K562 (cell line): ENCODE results near the gene CNKSR2. TPM values are rescaled to one million over a fixed set of nuclear protein-coding genes. Genes with fewer than 3 reads are reported as not detected.

ENCODE experiments used
- ATAC-seq: fragments of 200-7000 bp; cut with Tn5 transposase; 3 replicates; pipeline ENCODE4 v1.9.1; 2020; ENCODE audit warnings: moderate library complexity
- BruUV-seq: library from RNA; stranded (reverse); fragments of 400-500 nt; replicated peaks from 2 replicates; lab custom pipeline; 2021; lab: Mats Ljungman, UMichigan
- CTCF ChIA-PET: fragments of 300-600 bp; formaldehyde crosslinking; extraction: SDS; loops from one replicate; lab custom pipeline; 2021; ENCODE audit warnings: low intra/inter-chr PET ratio; lab: Yijun Ruan, JAX
- POLR2A ChIA-PET: fragments of 300-600, 350-650 bp; sonication (Branson Sonifier 250); formaldehyde crosslinking; extraction: SDS; loops from one replicate; lab custom pipeline; 2021; ENCODE audit warnings: antibody characterized with exemption, inconsistent platforms; lab: Yijun Ruan, JAX
- DNase-seq, 4 experiments: peaks; one replicate each; pipeline versions ENCODE4 v3.0.0 to v3.0.0-alpha.2; 2011 to 2018; ENCODE audit warnings: low spot score in 3 of 4, mixed read lengths in 3 of 4; ENCODE audit errors: extremely low read depth in 1 of 4
- FAIRE-seq: peaks from 2 replicates; lab custom pipeline; 2011; peaks lifted over from hg19 to GRCh38; lab: Jason Lieb, UNC
- H2AFZ ChIP-seq: 2 replicates; pipeline ENCODE4 v1.6.0; 2011; ENCODE audit warnings: low read depth, low read length, control low read depth, inconsistent platforms
- H3K27ac ChIP-seq: fragments of 200-600 bp; 3 replicates; pipeline ENCODE4 v1.8.0; 2011; ENCODE audit warnings: low read depth, mild to moderate bottlenecking, control low read depth, inconsistent platforms, low read length, moderate library complexity, mixed read lengths; ENCODE audit errors: extremely low read depth
- H3K27me3 ChIP-seq, 2 experiments: fragments of 300-600 bp in 1 of 2; 2 replicates in 1 of 2; 3 replicates in 1 of 2; pipeline versions ENCODE4 v1.6.0 to v1.8.0; 2011; ENCODE audit warnings: inconsistent platforms in 2 of 2, low read length in 2 of 2, mild to moderate bottlenecking in 1 of 2, mixed read lengths in 1 of 2, moderate library complexity in 1 of 2; ENCODE audit not compliant: control insufficient read depth in 2 of 2, insufficient read depth in 2 of 2
- H3K36me3 ChIP-seq: fragments of 300-600 bp; 3 replicates; pipeline ENCODE4 v1.8.0; 2011; ENCODE audit warnings: mild to moderate bottlenecking, low read length, inconsistent platforms; ENCODE audit not compliant: control insufficient read depth, insufficient read depth
- H3K4me1 ChIP-seq, 2 experiments: fragments of 200-600 bp in 1 of 2; replicated peaks in 1 of 2; 2 replicates in 1 of 2; 3 replicates in 1 of 2; pipeline versions ENCODE4 v1.5.1 to v1.8.0; 2011; ENCODE audit warnings: inconsistent platforms in 2 of 2, low read length in 2 of 2, mild to moderate bottlenecking in 1 of 2, mixed read lengths in 1 of 2, moderate library complexity in 1 of 2; ENCODE audit not compliant: control insufficient read depth in 2 of 2, insufficient read depth in 2 of 2
- H3K4me2 ChIP-seq: 2 replicates; pipeline ENCODE4 v1.6.1; 2011; ENCODE audit warnings: low read length, control low read depth, inconsistent platforms, mixed read lengths; ENCODE audit not compliant: insufficient read depth
- H3K4me3 ChIP-seq: fragments of 200-600 bp; sonication (generic), shearing (Covaris generic); 2 replicates; pipeline ENCODE4 v1.5.1; 2016; ENCODE audit warnings: control low read depth, inconsistent platforms
- H3K79me2 ChIP-seq: fragments of 200-600 bp; 3 replicates; pipeline ENCODE4 v1.8.0; 2011; ENCODE audit warnings: low read length, inconsistent platforms; ENCODE audit not compliant: control insufficient read depth, insufficient read depth
- H3K9ac ChIP-seq, 2 experiments: 2 replicates each; pipeline versions ENCODE4 v1.6.0 to v1.6.1; 2011; ENCODE audit warnings: low read depth in 2 of 2, low read length in 2 of 2, control low read depth in 1 of 2, inconsistent platforms in 1 of 2, mild to moderate bottlenecking in 1 of 2, mixed read lengths in 1 of 2; ENCODE audit not compliant: insufficient read depth in 1 of 2
- H3K9me1 ChIP-seq: one replicate; pipeline ENCODE4 v1.6.0; 2011; ENCODE audit warnings: inconsistent platforms, mild to moderate bottlenecking, low read length, moderate library complexity; ENCODE audit not compliant: control insufficient read depth, insufficient read depth
- H3K9me3 ChIP-seq: replicated peaks from 2 replicates; pipeline ENCODE4 v1.5.1; 2011; ENCODE audit warnings: low read depth, low read length, inconsistent platforms; ENCODE audit not compliant: control insufficient read depth, insufficient read depth
- H4K20me1 ChIP-seq: replicated peaks from 2 replicates; pipeline ENCODE4 v1.6.1; 2011; ENCODE audit warnings: low read length, inconsistent platforms, mixed read lengths; ENCODE audit not compliant: control insufficient read depth, insufficient read depth
- C11orf30 ChIP-seq: fragments of 450-650 bp; IDR thresholded peaks from 2 replicates; pipeline ENCODE4 v1.6.1; 2016; ENCODE audit warnings: low read depth, mild to moderate bottlenecking
- MBD2 ChIP-seq: sonication (generic); IDR thresholded peaks from 2 replicates; pipeline ENCODE4 v1.6.1; 2016; ENCODE audit warnings: low read depth, borderline replicate concordance
- MIER1 ChIP-seq: fragments of 450-650 bp; IDR thresholded peaks from 2 replicates; pipeline ENCODE4 v1.6.1; 2016; ENCODE audit warnings: antibody characterized with exemption, mild to moderate bottlenecking, low read depth
- NUFIP1 ChIP-seq: fragments of 450-650 bp; IDR thresholded peaks from 2 replicates; pipeline ENCODE4 v1.6.1; 2018; ENCODE audit not compliant: partially characterized antibody
- PPARD ChIP-seq: fragments of 250-450 bp; sonication (Bioruptor Pico); IDR thresholded peaks from 2 replicates; pipeline ENCODE4 v1.8.0; 2022; ENCODE audit warnings: inconsistent platforms, mild to moderate bottlenecking, moderate library complexity
- PRMT5 ChIP-seq: sonication (generic); formaldehyde crosslinking; IDR thresholded peaks from 2 replicates; pipeline ENCODE4 v1.5.0; 2020; ENCODE audit warnings: missing genetic modification reagents
- SAP30 ChIP-seq: fragments of 200-600 bp; sonication (generic); IDR thresholded peaks from 2 replicates; pipeline ENCODE4 v1.6.1; 2012; ENCODE audit warnings: borderline replicate concordance, low read depth, mild to moderate bottlenecking, moderate library complexity, low read length, control low read depth, inconsistent platforms; ENCODE audit not compliant: insufficient read depth, poor library complexity, severe bottlenecking
- SMAD3 ChIP-seq: fragments of 450-650 bp; formaldehyde crosslinking; conservative IDR thresholded peaks from 2 replicates; pipeline ENCODE4 v1.4.0; 2020; ENCODE audit warnings: mild to moderate bottlenecking
- TRIM28 ChIP-seq: fragments of 450-650 bp; IDR thresholded peaks from 2 replicates; pipeline ENCODE4 v1.6.1; 2017
- TSHZ1 ChIP-seq: fragments of 250-450 bp; sonication (Bioruptor Pico); IDR thresholded peaks from 2 replicates; pipeline ENCODE4 v1.4.0; 2020; ENCODE audit warnings: mild to moderate bottlenecking, moderate library complexity
- ZNF174 ChIP-seq: fragments of 250-450 bp; sonication (Bioruptor Pico); IDR thresholded peaks from 2 replicates; pipeline ENCODE4 v1.4.0; 2020; ENCODE audit warnings: mild to moderate bottlenecking
- ZNF830 ChIP-seq: fragments of 250-450 bp; sonication (Bioruptor Pico); IDR thresholded peaks from 2 replicates; pipeline ENCODE4 v1.5.0; 2021; ENCODE audit warnings: mild to moderate bottlenecking
- WGBS: fragments of 100-300 bp; shearing (Covaris generic); methylation state at CpG from one replicate; pipeline ENCODE4 v1.1.6; 2016; ENCODE audit warnings: low coverage, mixed read lengths; ENCODE audit not compliant: insufficient coverage; ENCODE audit errors: missing lambda C conversion rate; 5-methylcytosine and 5-hydroxymethylcytosine counted together
- in situ Hi-C: fragments of 300-500 bp; cut with MboI; formaldehyde crosslinking; loops from 4 replicates; pipeline ENCODE4 v1.15.0; 2018; ENCODE audit warnings: inconsistent platforms, mixed read lengths
- intact Hi-C: fragments of 100-400 bp; cut with micrococcal nuclease; formaldehyde crosslinking; loops from 2 replicates; pipeline ENCODE4 v1.14.2; 2022
- polyA plus RNA-seq, 8 experiments: library from polyadenylated mRNA; depleted of rRNA in 4 of 8; stranded (reverse) in 5 of 8; unstranded in 3 of 8; fragments of >200 nt; fragmentation: Nextera tagmentation in 2 of 8; fragmentation: Illumina TruSeq in 1 of 8; extraction: Ambion mirVana in 2 of 8; extraction: Trizol in 1 of 8; gene quantifications; 2 replicates each; pipeline versions ENCODE4 v1.2.1 to v1.2.3, GENCODE V29; 2011 to 2014; ENCODE audit warnings: inconsistent platforms in 1 of 8, missing spikeins in 1 of 8
- total RNA-seq, 7 experiments: library from RNA; depleted of rRNA in 6 of 7; stranded (reverse); fragments of >200 nt in 6 of 7; fragmentation: Illumina TruSeq in 2 of 7; extraction: Trizol in 2 of 7; gene quantifications; 2 replicates each; pipeline versions ENCODE4 v1.2.1 to v1.2.3, GENCODE V29; 2011 to 2021; ENCODE audit warnings: low replicate concordance in 1 of 7
- TF ChIP-seq, protein P1 (sequence below): fragments of 450-650 bp; IDR thresholded peaks from 2 replicates; pipeline ENCODE4 v1.6.1; 2018; ENCODE audit warnings: mild to moderate bottlenecking, low read depth; ENCODE audit not compliant: partially characterized antibody
- TF ChIP-seq, protein P2 (sequence below): sonication (generic); formaldehyde crosslinking; IDR thresholded peaks from 2 replicates; pipeline ENCODE4 v1.8.0; 2022; ENCODE audit warnings: mild to moderate bottlenecking, missing genetic modification reagents

Gene CNKSR2
- total and polyA plus RNA-seq, 9 of the 15 experiments (the other 6 are each of a cell fraction or from before 2014, with no cell fraction given): not detected

- Histone ChIP-seq H3K27ac (no peak overlapping the region), H3K9me3 (no peaks in the 10 kb centered on the region), H4K20me1 (no peaks in the 10 kb centered on the region), H3K9ac (no peak overlapping the region), H3K27me3 (no peaks in the 10 kb centered on the region), H3K4me3 (no peak overlapping the region), H3K4me2 (no peak overlapping the region), H3K36me3 (no peaks in the 10 kb centered on the region), H3K4me1 (no peaks in the 10 kb centered on the region), H3K9me1 (no peaks in the 10 kb centered on the region), H3K79me2 (no peaks in the 10 kb centered on the region), H2AFZ (no peak overlapping the region)
- 0% methylated on average over 4 of the region's 5 CpGs for WGBS
- BruUV-seq: no TSS peak
- in situ Hi-C loops (no loop called here), intact Hi-C loops (no loop called here)
- CTCF ChIA-PET: no interaction called here
- ATAC-seq (no peak), FAIRE-seq (no peak), DNase-seq (no peak)
- POLR2A ChIA-PET: no interaction called here
- TF ChIP-seq MIER1 (no peak), MBD2 (no peak), TRIM28 (no peak), ZNF830 (no peak), PRMT5 (CRISPR knock-in tag) (no peak), C11orf30 (no peak), SAP30 (no peak), TSHZ1 (CRISPR knock-in tag) (no peak), PPARD (CRISPR knock-in tag) (no peak), SMAD3 (CRISPR knock-in tag) (no peak), NUFIP1 (no peak), ZNF174 (CRISPR knock-in tag) (no peak)
- TF ChIP-seq, protein P1, sequence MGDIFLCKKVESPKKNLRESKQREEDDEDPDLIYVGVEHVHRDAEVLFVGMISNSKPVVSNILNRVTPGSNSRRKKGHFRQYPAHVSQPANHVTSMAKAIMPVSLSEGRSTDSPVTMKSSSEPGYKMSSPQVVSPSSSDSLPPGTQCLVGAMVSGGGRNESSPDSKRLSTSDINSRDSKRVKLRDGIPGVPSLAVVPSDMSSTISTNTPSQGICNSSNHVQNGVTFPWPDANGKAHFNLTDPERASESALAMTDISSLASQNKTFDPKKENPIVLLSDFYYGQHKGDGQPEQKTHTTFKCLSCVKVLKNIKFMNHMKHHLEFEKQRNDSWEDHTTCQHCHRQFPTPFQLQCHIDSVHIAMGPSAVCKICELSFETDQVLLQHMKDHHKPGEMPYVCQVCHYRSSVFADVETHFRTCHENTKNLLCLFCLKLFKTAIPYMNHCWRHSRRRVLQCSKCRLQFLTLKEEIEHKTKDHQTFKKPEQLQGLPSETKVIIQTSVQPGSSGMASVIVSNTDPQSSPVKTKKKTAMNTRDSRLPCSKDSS: no peak
- TF ChIP-seq, protein P2, sequence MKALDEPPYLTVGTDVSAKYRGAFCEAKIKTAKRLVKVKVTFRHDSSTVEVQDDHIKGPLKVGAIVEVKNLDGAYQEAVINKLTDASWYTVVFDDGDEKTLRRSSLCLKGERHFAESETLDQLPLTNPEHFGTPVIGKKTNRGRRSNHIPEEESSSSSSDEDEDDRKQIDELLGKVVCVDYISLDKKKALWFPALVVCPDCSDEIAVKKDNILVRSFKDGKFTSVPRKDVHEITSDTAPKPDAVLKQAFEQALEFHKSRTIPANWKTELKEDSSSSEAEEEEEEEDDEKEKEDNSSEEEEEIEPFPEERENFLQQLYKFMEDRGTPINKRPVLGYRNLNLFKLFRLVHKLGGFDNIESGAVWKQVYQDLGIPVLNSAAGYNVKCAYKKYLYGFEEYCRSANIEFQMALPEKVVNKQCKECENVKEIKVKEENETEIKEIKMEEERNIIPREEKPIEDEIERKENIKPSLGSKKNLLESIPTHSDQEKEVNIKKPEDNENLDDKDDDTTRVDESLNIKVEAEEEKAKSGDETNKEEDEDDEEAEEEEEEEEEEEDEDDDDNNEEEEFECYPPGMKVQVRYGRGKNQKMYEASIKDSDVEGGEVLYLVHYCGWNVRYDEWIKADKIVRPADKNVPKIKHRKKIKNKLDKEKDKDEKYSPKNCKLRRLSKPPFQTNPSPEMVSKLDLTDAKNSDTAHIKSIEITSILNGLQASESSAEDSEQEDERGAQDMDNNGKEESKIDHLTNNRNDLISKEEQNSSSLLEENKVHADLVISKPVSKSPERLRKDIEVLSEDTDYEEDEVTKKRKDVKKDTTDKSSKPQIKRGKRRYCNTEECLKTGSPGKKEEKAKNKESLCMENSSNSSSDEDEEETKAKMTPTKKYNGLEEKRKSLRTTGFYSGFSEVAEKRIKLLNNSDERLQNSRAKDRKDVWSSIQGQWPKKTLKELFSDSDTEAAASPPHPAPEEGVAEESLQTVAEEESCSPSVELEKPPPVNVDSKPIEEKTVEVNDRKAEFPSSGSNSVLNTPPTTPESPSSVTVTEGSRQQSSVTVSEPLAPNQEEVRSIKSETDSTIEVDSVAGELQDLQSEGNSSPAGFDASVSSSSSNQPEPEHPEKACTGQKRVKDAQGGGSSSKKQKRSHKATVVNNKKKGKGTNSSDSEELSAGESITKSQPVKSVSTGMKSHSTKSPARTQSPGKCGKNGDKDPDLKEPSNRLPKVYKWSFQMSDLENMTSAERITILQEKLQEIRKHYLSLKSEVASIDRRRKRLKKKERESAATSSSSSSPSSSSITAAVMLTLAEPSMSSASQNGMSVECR (CRISPR knock-in tag): no peak
Measured at GRCh38 chrX:21375708-21376009, 1.4 kb downstream of the CNKSR2 start.
